Stimulated activated CD8-positive, alpha-beta memory T cell treated with anti-CD3 and anti-CD28 coated beads, Interleukin-4, amount 100 ng/mL, for 24 hours (primary cell): ENCODE results near the gene CDKN2AIP.

Experiments used
- DNase-seq: peaks from one replicate; pipeline ENCODE4 v3.0.0-alpha.2; 2020; ENCODE audit warnings: low read depth

The CDKN2AIP gene

DNA sequence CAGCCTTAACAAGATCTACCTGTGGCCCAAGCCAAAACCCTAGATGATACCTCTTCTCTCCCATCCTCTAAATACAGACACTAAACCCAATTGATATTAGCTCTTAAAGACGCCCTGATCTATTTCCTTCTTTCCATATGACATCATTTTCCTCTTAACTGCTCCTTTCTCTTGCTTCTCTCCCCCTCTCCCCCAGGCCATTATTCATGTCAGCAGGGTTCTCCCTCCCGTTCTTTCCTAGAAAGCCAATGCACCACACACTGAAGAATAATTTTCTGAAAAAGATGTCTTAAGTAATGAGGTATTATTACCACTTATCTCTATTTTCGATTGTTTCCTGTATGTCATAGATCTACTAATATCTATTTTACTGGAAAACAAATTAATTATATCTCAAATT is 50.7 kb downstream of the CDKN2AIP start:
- no peak for DNase-seq
